Measurements from ENCODE around the gene EEF1A2.

DNA sequence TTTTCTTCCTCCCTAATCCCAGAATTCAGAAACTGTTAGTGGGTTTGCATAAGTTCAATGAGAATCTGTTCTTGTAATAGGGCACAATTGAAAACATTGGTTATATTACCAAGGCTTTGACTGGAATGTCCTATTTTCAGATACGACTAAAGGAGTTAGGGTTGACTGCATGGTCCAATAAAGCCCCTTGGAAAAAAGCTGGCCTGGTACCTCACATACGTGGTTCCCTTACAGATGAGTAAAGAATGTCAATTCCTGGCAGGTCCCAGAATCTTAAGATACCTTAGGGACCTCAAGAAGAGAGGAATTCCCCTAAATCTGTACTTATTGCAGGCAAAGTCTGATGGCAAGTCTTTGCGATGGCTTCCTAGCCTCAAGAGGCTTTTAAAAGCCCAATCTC, 26.3 kb upstream of the EEF1A2 start:
- no peak for TF ChIP-seq POLR2A (IDR thresholded peaks at IDR 0.05)
- TF ChIP-seq, protein P1, sequence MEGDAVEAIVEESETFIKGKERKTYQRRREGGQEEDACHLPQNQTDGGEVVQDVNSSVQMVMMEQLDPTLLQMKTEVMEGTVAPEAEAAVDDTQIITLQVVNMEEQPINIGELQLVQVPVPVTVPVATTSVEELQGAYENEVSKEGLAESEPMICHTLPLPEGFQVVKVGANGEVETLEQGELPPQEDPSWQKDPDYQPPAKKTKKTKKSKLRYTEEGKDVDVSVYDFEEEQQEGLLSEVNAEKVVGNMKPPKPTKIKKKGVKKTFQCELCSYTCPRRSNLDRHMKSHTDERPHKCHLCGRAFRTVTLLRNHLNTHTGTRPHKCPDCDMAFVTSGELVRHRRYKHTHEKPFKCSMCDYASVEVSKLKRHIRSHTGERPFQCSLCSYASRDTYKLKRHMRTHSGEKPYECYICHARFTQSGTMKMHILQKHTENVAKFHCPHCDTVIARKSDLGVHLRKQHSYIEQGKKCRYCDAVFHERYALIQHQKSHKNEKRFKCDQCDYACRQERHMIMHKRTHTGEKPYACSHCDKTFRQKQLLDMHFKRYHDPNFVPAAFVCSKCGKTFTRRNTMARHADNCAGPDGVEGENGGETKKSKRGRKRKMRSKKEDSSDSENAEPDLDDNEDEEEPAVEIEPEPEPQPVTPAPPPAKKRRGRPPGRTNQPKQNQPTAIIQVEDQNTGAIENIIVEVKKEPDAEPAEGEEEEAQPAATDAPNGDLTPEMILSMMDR (IDR thresholded peaks at IDR 0.05) = no peak

All from lower leg skin (tissue), 3 donors.